Central memory CD4-positive, alpha-beta T cell (primary cell): ENCODE measurements around the gene RAB5A.
"Not testable (repeated sequence)": the region's sequence is repeated elsewhere in the genome, so short reads cannot be mapped to it uniquely, and the experiment has no call there.

Source experiments
- DNase-seq: peaks from one replicate; pipeline ENCODE4 v3.0.0; 2022

RAB5A gene

GRCh38 chr3:20031939-20032338 is 85.0 kb downstream of the RAB5A start:
- DNase-seq: not testable (repeated sequence)
